ENCODE data around the gene WNT5B. TPM values are rescaled to one million over a fixed set of nuclear protein-coding genes. Genes with fewer than 3 reads are reported as not detected.

WNT5B gene
- total and polyA plus RNA-seq, 2 of the 4 experiments (the other 2 are of a cell fraction), result 83.7 to 102 TPM

DNA sequence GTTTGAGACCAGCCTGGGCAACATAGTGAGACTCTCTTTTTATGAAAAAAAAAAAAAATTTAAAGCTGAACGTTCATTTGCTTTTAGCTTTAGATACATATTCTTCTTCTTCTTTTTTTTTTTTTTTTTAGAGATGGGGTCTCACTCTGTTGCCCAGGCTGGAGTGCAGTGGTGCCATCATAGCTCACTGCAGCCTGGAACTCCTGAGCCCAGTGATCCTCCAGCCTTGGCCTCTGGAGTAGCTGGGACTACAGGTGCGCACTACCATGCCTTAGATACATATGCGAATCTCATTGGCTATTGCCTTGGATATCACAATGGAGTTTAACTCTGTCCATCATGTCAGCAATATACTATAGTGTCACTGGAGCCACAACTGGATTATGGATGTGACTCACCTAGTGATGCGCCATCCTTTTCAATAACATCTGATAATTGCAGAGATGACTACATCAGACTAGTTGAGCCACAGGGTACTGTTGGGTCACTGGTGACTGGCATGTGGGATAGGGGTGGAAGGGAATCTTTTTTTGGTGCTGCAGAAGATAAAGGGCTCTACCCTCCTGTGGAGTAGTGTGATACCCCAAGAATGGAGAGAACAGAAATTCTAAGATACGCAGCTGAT lies 59.2 kb downstream of the WNT5B start:
- Histone ChIP-seq H3K14ac (replicated peaks; ENCODE audit: low read depth, low read length) (no peak overlapping the region), H4K91ac (ENCODE audit: insufficient read depth, low read depth, low read length) (no peak overlapping the region)
- dilution Hi-C loops (cut with HindIII; ENCODE audit: low sequenced_read_pairs, unreplicated experiment), result no loop called here

More for the DNA sequence above, 59.2 kb downstream of the WNT5B start:
- no peak for TF ChIP-seq BHLHE40 (IDR thresholded peaks at IDR 0.05; ENCODE audit: low read depth, low read length)
- TF ChIP-seq, protein P1, sequence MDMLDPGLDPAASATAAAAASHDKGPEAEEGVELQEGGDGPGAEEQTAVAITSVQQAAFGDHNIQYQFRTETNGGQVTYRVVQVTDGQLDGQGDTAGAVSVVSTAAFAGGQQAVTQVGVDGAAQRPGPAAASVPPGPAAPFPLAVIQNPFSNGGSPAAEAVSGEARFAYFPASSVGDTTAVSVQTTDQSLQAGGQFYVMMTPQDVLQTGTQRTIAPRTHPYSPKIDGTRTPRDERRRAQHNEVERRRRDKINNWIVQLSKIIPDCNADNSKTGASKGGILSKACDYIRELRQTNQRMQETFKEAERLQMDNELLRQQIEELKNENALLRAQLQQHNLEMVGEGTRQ (IDR thresholded peaks at IDR 0.05; ENCODE audit: low read depth, low read length), result no peak
- no peak for TF ChIP-seq MAFK (IDR thresholded peaks at IDR 0.05; ENCODE audit: low read depth, low read length)
- TF ChIP-seq RFX5 (IDR thresholded peaks at IDR 0.05; ENCODE audit: low read depth, low read length), result no peak
- no peak for TF ChIP-seq SMC3 (IDR thresholded peaks at IDR 0.05; ENCODE audit: low read depth, low read length)
- TF ChIP-seq FOS (IDR thresholded peaks at IDR 0.05; ENCODE audit: low read depth, low read length), result no peak
- TF ChIP-seq ELK1 (IDR thresholded peaks at IDR 0.05; ENCODE audit: borderline replicate concordance, low read depth, low read length), result no peak
- TF ChIP-seq MXI1 (IDR thresholded peaks at IDR 0.05; ENCODE audit: borderline replicate concordance, low read depth, low read length), result no peak
- no peak for TF ChIP-seq RCOR1 (IDR thresholded peaks at IDR 0.05; ENCODE audit: insufficient replicate concordance, low read length)
- no peak for TF ChIP-seq NFE2L2 (IDR thresholded peaks at IDR 0.05; ENCODE audit: low read depth, low read length)
- no peaks in the 10 kb centered on the region for H3K9me3 ChIP-seq (ENCODE audit: control insufficient read depth, insufficient read depth, low read length)
- H2AFZ ChIP-seq (replicated peaks; ENCODE audit: low read length, poor library complexity), result no peak overlapping the region
- peaks cover 5% of the 10 kb centered on the region; the same call in 1 of the 2 replicates for H4K20me1 ChIP-seq (ENCODE audit: insufficient read depth, low read length)
- H2AK9ac ChIP-seq (replicated peaks; ENCODE audit: low read depth, low read length, poor library complexity), result no peak overlapping the region
- no peak overlapping the region for H2BK5ac ChIP-seq (ENCODE audit: low read depth, low read length, poor library complexity, severe bottlenecking)
- WGBS, 2 experiments (ENCODE audit: extremely low coverage in 2 of 2, insufficient read length in 1 of 2), result 100% methylated on average over 2 of the region's 5 CpGs; no CpG with 5 or more reads in 1 of the 2 experiments
- in situ Hi-C loops (cut with MboI; ENCODE audit: low sequenced_read_pairs) (no loop called here), intact Hi-C loops (cut with micrococcal nuclease) (no loop called here)
- no TSS peak for BruUV-seq (replicated peaks)
- no peak overlapping the region for H2AK5ac ChIP-seq (ENCODE audit: low read depth, low read length)
- no peaks in the 10 kb centered on the region for H3K36me3 ChIP-seq (ENCODE audit: control insufficient read depth, insufficient read depth, low read length)
- no peak overlapping the region for H4K5ac ChIP-seq (ENCODE audit: low read depth, low read length)
- no peak overlapping the region for H3K18ac ChIP-seq (ENCODE audit: low read depth, low read length)
- no peak overlapping the region for H3K27ac ChIP-seq (ENCODE audit: insufficient read depth, low read length)
- H2BK120ac ChIP-seq (ENCODE audit: low read depth, low read length), result no peak overlapping the region
- no peaks in the 10 kb centered on the region for H3K9me1 ChIP-seq (ENCODE audit: insufficient read depth, low read length)
- ATAC-seq (ENCODE audit: low read depth) (no peak), DNase-seq (no peak)
- ChIA-PET CTCF (interaction anchor here (0.6 kb wide), 2 partner anchors 17 to 22 kb away, joined by 3 read pairs; no protein-coding TSS in a partner anchor), POLR2A (ENCODE audit: unreplicated experiment) (no interaction called here)
- H2BK20ac ChIP-seq (ENCODE audit: low read depth, low read length), result no peak overlapping the region
- H2BK15ac ChIP-seq (ENCODE audit: low read depth, low read length), result no peak overlapping the region
- no peaks in the 10 kb centered on the region for H3K4me1 ChIP-seq (ENCODE audit: control insufficient read depth, insufficient read depth, low read length)
- no peak overlapping the region for H4K8ac ChIP-seq (ENCODE audit: low read depth in 2 of 2, low read length in 2 of 2)
- no peak overlapping the region for H3K56ac ChIP-seq (ENCODE audit: extremely low read depth, insufficient read depth, low read length)
- H3K4me2 ChIP-seq (ENCODE audit: low read depth, low read length), result no peak overlapping the region
- H3K4ac ChIP-seq (ENCODE audit: low read depth, low read length), result no peak overlapping the region
- peaks cover 5 to 19% of the 10 kb centered on the region in 2 experiments; a peak in 3 of 4 replicates for H3K79me1 ChIP-seq (ENCODE audit: low read depth in 1 of 2, low read length in 2 of 2)
- H3K23ac ChIP-seq (ENCODE audit: low read depth, low read length), result no peak overlapping the region
- H3K27me3 ChIP-seq (ENCODE audit: control insufficient read depth, insufficient read depth, low read length), result no peaks in the 10 kb centered on the region
- H3K9ac ChIP-seq (ENCODE audit: low read depth, low read length), result no peak overlapping the region
- H3K4me3 ChIP-seq (ENCODE audit: insufficient read depth, low read depth, low read length), result no peak overlapping the region
